SK-N-MC (cell line): ENCODE results near the gene MAPT.
A peak's percentile ranks its signal among the peaks of the same experiment; 100 is the strongest.
"Not testable (repeated sequence)": the region's sequence is repeated elsewhere in the genome, so short reads cannot be mapped to it uniquely, and the experiment has no call there.

Source experiments
- DNase-seq: peaks from one replicate; pipeline ENCODE4 v3.0.0-alpha.2; 2011; ENCODE audit warnings: low read depth, low spot score
- H3K27ac ChIP-seq: fragments of 200-600 bp; sonication (generic); 2 replicates; pipeline ENCODE4 v1.5.1; 2016; ENCODE audit warnings: mixed run types
- H3K36me3 ChIP-seq: fragments of 200-600 bp; sonication (generic); 2 replicates; pipeline ENCODE4 v1.6.1; 2017; ENCODE audit warnings: antibody characterized with exemption, low read length, mixed read lengths; ENCODE audit not compliant: insufficient read depth
- H3K4me3 ChIP-seq: fragments of 200-600 bp; sonication (generic); 2 replicates; pipeline ENCODE4 v1.5.1; 2016
- H3K9ac ChIP-seq: fragments of 200-600 bp; sonication (generic); 2 replicates; pipeline ENCODE4 v1.8.0; 2017; ENCODE audit warnings: mixed run types, mixed read lengths; ENCODE audit not compliant: insufficient read length
- H3K9me3 ChIP-seq: fragments of 200-600 bp; sonication (generic); 2 replicates; pipeline ENCODE4 v1.6.1; 2017; ENCODE audit warnings: low read depth, mild to moderate bottlenecking, antibody characterized with exemption, low read length, moderate library complexity, mixed read lengths
- EZH2 ChIP-seq: fragments of 200-600 bp; sonication (generic); IDR thresholded peaks from one replicate; pipeline ENCODE4 v1.6.1; 2017; ENCODE audit warnings: antibody characterized with exemption
- FOXP2 ChIP-seq: optimal IDR thresholded peaks from 2 replicates; pipeline ENCODE3; 2011; ENCODE audit warnings: mild to moderate bottlenecking, moderate library complexity; ENCODE audit not compliant: insufficient read depth; ENCODE audit errors: extremely low read length, control extremely low read depth
- POLR2AphosphoS5 ChIP-seq: IDR thresholded peaks from 2 replicates; pipeline ENCODE4 v1.6.1; 2012; ENCODE audit warnings: mild to moderate bottlenecking, low read depth, low read length, borderline replicate concordance

Gene MAPT

DNA sequence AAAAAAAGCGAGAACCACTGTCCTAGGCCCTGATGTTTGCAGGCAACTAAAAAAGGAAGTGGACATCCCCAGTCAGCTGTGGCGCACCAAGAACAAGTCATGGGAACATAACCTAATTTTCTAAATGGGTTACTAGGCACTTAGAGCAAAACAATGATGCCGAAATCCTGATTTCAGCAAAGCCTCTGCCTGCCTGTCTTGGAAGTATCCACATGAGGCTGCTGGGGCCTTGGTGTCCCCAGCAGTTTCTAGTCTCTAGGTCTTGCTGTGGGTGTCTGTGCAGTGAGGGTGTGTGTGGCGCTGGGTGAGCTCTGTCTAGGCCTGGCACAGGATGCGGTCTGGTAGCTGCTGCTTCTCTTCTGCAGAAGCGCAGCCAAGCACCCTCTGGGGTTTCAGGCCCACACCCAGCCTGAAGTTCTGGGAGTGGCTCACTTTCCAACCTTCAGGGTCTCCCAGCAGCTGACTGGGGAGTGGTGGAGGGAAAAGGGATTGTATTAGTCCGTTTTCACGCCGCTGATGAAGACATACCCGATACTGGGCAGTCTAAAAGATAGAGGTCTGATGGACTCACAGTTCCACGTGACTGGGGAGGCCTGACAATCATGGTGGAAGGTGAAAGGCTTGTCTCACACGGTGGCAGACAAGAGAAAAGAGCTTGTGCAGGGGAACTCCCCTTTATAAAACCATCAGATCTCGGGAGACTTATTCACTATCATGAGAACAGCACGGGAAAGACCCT is 125.8 kb downstream of the MAPT start:
- no peak overlapping the region for H3K27ac ChIP-seq
- no peak for TF ChIP-seq EZH2
- TF ChIP-seq FOXP2 = no peak
- no peak for TF ChIP-seq POLR2AphosphoS5
- H3K9me3 ChIP-seq = no peaks in the 10 kb centered on the region
- no peak for DNase-seq
- H3K36me3 ChIP-seq = peaks cover 20% of the 10 kb centered on the region; the same call in 1 of the 2 replicates
- no peak overlapping the region for H3K9ac ChIP-seq
- H3K4me3 ChIP-seq = no peak overlapping the region

DNA sequence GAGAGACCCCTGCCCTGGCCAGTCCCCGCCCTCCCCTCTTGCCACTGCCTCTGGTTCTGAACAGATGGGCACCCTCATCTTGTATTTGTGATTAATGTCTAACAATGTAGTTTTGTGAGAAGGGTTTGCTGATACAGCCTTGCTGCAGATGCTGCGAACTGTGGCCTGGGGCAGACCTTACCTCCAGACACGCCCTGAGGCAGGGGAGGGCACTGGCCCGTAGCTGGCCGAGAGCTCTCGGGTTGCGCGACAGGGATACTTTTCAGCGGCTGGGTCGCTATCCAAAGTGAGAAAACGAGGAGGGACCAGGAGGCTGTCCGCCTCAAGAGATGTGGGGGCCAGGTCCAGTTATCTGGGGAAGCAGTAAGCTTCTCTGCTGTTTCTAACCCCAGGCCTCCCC is 126.6 kb downstream of the MAPT start:
- no peak overlapping the region for H3K9ac ChIP-seq
- no peak for TF ChIP-seq FOXP2
- TF ChIP-seq EZH2 = no peak
- H3K36me3 ChIP-seq = peaks cover 20% of the 10 kb centered on the region; the same call in 1 of the 2 replicates
- no peak overlapping the region for H3K4me3 ChIP-seq
- H3K9me3 ChIP-seq = no peaks in the 10 kb centered on the region
- no peak overlapping the region; the same call in 1 of the 2 replicates for H3K27ac ChIP-seq
- DNase-seq = no peak

DNA sequence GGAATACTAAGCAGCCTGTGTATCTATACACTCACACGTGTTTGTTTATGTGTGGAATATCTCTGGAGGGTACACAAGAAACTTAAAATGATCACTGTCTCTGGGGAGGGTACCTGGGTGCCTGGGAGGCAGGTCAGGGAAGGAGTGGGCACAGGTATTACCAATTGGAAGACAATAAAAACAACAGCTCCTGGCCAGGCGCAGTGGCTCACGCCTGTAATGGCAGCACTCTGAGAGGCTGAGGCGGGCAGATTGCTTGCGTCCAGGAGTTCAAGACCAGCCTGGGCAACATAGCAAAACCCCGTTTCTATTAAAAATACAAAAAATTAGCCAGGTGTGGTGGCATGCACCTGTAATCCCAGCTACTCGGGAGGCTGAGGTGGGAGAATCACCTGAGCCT is 129.0 kb downstream of the MAPT start:
- H3K9me3 ChIP-seq, DNase-seq, H3K4me3 ChIP-seq, H3K9ac ChIP-seq, H3K27ac ChIP-seq: not testable (repeated sequence)
- H3K36me3 ChIP-seq = peaks cover 23% of the 10 kb centered on the region

DNA sequence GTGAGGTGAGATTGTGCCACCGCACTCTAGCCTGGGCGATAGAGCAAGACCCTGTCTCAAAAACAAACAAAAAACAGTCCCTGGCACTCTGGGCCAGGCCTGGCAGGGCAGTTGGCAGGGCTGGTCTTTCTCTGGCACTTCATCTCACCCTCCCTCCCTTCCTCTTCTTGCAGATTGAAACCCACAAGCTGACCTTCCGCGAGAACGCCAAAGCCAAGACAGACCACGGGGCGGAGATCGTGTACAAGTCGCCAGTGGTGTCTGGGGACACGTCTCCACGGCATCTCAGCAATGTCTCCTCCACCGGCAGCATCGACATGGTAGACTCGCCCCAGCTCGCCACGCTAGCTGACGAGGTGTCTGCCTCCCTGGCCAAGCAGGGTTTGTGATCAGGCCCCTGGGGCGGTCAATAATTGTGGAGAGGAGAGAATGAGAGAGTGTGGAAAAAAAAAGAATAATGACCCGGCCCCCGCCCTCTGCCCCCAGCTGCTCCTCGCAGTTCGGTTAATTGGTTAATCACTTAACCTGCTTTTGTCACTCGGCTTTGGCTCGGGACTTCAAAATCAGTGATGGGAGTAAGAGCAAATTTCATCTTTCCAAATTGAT is 129.5 kb downstream of the MAPT start:
- Histone ChIP-seq H3K27ac (peak overlapping the region; percentile 31; the same call in 1 of the 2 replicates), H3K9ac (no peak overlapping the region), H3K9me3 (no peaks in the 10 kb centered on the region), H3K4me3 (no peak overlapping the region), H3K36me3 (peaks cover 19% of the 10 kb centered on the region)
- no peak for DNase-seq
- no peak for TF ChIP-seq EZH2
- no peak for TF ChIP-seq FOXP2
- TF ChIP-seq POLR2AphosphoS5 = no peak

DNA sequence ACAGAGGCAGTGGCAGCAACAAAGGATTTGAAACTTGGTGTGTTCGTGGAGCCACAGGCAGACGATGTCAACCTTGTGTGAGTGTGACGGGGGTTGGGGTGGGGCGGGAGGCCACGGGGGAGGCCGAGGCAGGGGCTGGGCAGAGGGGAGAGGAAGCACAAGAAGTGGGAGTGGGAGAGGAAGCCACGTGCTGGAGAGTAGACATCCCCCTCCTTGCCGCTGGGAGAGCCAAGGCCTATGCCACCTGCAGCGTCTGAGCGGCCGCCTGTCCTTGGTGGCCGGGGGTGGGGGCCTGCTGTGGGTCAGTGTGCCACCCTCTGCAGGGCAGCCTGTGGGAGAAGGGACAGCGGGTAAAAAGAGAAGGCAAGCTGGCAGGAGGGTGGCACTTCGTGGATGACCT is 130.2 kb downstream of the MAPT start:
- TF ChIP-seq EZH2 (no peak), POLR2AphosphoS5 (no peak), FOXP2 (no peak)
- peaks cover 19% of the 10 kb centered on the region for H3K36me3 ChIP-seq
- no peak overlapping the region for H3K9ac ChIP-seq
- peak overlapping the region; percentile 31; the same call in 1 of the 2 replicates for H3K27ac ChIP-seq
- H3K4me3 ChIP-seq = no peak overlapping the region
- DNase-seq = no peak
- no peaks in the 10 kb centered on the region for H3K9me3 ChIP-seq

DNA sequence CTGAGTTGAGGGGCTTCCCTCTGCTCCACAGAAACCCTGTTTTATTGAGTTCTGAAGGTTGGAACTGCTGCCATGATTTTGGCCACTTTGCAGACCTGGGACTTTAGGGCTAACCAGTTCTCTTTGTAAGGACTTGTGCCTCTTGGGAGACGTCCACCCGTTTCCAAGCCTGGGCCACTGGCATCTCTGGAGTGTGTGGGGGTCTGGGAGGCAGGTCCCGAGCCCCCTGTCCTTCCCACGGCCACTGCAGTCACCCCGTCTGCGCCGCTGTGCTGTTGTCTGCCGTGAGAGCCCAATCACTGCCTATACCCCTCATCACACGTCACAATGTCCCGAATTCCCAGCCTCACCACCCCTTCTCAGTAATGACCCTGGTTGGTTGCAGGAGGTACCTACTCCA is 130.7 kb downstream of the MAPT start:
- no peak for TF ChIP-seq EZH2
- no peak for TF ChIP-seq FOXP2
- TF ChIP-seq POLR2AphosphoS5 = no peak
- no peak overlapping the region for H3K4me3 ChIP-seq
- no peak overlapping the region for H3K27ac ChIP-seq
- no peaks in the 10 kb centered on the region for H3K9me3 ChIP-seq
- no peak for DNase-seq
- H3K9ac ChIP-seq = no peak overlapping the region
- H3K36me3 ChIP-seq = peaks cover 19% of the 10 kb centered on the region

DNA sequence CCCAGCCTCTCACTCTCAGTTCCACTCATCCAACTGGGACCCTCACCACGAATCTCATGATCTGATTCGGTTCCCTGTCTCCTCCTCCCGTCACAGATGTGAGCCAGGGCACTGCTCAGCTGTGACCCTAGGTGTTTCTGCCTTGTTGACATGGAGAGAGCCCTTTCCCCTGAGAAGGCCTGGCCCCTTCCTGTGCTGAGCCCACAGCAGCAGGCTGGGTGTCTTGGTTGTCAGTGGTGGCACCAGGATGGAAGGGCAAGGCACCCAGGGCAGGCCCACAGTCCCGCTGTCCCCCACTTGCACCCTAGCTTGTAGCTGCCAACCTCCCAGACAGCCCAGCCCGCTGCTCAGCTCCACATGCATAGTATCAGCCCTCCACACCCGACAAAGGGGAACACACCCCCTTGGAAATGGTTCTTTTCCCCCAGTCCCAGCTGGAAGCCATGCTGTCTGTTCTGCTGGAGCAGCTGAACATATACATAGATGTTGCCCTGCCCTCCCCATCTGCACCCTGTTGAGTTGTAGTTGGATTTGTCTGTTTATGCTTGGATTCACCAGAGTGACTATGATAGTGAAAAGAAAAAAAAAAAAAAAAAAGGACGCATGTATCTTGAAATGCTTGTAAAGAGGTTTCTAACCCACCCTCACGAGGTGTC is 131.3 kb downstream of the MAPT start:
- peak overlapping the region; percentile 82 for H3K27ac ChIP-seq
- H3K9ac ChIP-seq = no peak overlapping the region
- no peaks in the 10 kb centered on the region for H3K9me3 ChIP-seq
- TF ChIP-seq POLR2AphosphoS5 (no peak), FOXP2 (no peak), EZH2 (no peak)
- H3K36me3 ChIP-seq = peaks cover 25% of the 10 kb centered on the region
- no peak overlapping the region for H3K4me3 ChIP-seq
- DNase-seq = no peak

DNA sequence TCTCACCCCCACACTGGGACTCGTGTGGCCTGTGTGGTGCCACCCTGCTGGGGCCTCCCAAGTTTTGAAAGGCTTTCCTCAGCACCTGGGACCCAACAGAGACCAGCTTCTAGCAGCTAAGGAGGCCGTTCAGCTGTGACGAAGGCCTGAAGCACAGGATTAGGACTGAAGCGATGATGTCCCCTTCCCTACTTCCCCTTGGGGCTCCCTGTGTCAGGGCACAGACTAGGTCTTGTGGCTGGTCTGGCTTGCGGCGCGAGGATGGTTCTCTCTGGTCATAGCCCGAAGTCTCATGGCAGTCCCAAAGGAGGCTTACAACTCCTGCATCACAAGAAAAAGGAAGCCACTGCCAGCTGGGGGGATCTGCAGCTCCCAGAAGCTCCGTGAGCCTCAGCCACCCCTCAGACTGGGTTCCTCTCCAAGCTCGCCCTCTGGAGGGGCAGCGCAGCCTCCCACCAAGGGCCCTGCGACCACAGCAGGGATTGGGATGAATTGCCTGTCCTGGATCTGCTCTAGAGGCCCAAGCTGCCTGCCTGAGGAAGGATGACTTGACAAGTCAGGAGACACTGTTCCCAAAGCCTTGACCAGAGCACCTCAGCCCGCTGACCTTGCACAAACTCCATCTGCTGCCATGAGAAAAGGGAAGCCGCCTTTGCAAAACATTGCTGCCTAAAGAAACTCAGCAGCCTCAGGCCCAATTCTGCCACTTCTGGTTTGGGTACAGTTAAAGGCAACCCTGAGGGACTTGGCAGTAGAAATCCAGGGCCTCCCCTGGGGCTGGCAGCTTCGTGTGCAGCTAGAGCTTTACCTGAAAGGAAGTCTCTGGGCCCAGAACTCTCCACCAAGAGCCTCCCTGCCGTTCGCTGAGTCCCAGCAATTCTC is 132.1 kb downstream of the MAPT start:
- TF ChIP-seq FOXP2 (no peak), EZH2 (no peak), POLR2AphosphoS5 (no peak)
- no peak overlapping the region for H3K9ac ChIP-seq
- no peak for DNase-seq
- peaks cover 32% of the 10 kb centered on the region for H3K36me3 ChIP-seq
- H3K9me3 ChIP-seq = no peaks in the 10 kb centered on the region
- H3K27ac ChIP-seq = peak overlapping the region; percentile 82
- no peak overlapping the region for H3K4me3 ChIP-seq
